ENCODE measurements around the gene DLL1. TPM values are rescaled to one million over a fixed set of nuclear protein-coding genes. Genes with fewer than 3 reads are reported as not detected.

The DLL1 gene
- total and polyA plus RNA-seq, 7 donors = 1.5 to 5.3 (median 2.9) TPM

DNA sequence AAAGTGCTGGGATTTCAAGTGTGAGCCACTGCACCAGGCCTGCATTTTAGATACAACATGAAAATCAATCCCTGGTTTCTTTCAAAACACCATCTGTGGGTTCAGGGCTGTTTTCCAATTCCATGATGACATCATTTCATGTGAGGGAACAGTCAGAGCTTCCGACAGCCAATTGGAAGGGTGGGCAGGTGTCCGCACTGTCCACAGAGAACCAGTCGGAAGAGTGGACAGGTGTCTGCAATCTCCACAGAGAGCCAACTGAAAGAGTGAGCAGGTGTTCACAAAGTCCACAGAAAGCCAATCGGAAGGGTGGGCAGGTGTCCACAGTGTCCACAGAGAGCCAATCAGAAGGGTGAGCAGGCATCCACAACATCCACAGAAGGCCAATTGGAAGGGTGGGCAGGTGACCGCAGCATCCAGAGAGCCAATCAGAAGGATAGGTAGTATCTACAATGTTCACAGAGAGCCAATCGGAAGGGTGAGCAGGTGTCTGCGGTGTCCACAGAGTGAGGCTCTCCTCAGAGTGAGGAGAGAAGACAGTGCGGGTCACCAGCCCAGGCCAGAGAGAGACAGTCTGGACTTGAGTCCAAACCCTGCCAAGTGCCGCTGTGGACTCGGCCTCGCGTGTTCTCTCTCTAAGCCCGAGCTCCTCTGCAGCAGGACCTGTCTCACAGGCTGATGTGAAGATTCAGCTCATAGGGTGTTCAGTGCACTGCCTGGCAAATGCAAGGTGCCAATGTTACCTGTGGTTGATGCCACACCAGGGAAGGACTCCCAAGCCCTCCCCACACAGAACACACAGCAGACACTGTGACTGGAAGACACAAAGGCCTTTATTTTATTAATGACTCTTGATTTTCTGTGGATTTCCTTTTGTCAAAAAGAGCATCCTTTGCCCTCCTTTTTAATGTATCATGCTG, 57.3 kb downstream of the DLL1 start:
- Histone ChIP-seq H3K4me3 (no peak overlapping the region), H3K9me3 (no peaks in the 10 kb centered on the region), H3K27ac (no peak overlapping the region), H3K36me3 (ENCODE audit: insufficient read depth in 1 of 2, low read depth in 1 of 2) (no peaks in the 10 kb centered on the region), H3K27me3 (ENCODE audit: insufficient read depth in 3 of 3, low read length in 2 of 3) (no peaks in the 10 kb centered on the region), H3K4me1 (peaks cover 22% of the 10 kb centered on the region)
- TF ChIP-seq, protein P1, sequence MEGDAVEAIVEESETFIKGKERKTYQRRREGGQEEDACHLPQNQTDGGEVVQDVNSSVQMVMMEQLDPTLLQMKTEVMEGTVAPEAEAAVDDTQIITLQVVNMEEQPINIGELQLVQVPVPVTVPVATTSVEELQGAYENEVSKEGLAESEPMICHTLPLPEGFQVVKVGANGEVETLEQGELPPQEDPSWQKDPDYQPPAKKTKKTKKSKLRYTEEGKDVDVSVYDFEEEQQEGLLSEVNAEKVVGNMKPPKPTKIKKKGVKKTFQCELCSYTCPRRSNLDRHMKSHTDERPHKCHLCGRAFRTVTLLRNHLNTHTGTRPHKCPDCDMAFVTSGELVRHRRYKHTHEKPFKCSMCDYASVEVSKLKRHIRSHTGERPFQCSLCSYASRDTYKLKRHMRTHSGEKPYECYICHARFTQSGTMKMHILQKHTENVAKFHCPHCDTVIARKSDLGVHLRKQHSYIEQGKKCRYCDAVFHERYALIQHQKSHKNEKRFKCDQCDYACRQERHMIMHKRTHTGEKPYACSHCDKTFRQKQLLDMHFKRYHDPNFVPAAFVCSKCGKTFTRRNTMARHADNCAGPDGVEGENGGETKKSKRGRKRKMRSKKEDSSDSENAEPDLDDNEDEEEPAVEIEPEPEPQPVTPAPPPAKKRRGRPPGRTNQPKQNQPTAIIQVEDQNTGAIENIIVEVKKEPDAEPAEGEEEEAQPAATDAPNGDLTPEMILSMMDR (IDR thresholded peaks at IDR 0.05) = no peak
- intact Hi-C loops (cut with DNase I) = no loop called here
- DNase-seq = no peak
- ATAC-seq = no peak
- 78 to 89% (median 87%) methylated on average over 13 of the region's 13 CpGs for WGBS, 3 donors

Other genes with a start within 250 kb of the DLL1 start
- 10 to 100 TPM; 17.2 to 24.2 (median 23.7) TPM for gene FAM120B, start 15.7 kb upstream of the DLL1 start, total RNA-seq
- gene FAM120B, start 15.7 kb upstream of the DLL1 start, polyA plus RNA-seq = 10 to 100 TPM in 1 of 3 donors, 1 to 10 TPM in 2; 9.2 to 19.4 (median 9.4) TPM

Data from psoas muscle (tissue), 8 donors.